HEK293 (cell line): ENCODE data around the gene PCDHA10.

ENCODE experiments used
- CTCF ChIA-PET: fragments of 350-600 bp; formaldehyde crosslinking; extraction: SDS; loops from one replicate; lab custom pipeline; 2021; ENCODE audit warnings: antibody characterized with exemption; lab: Yijun Ruan, JAX
- POLR2A ChIA-PET: fragments of 300-600 bp; formaldehyde crosslinking; extraction: SDS; loops from one replicate; lab custom pipeline; 2020; ENCODE audit warnings: antibody characterized with exemption, inconsistent platforms; lab: Yijun Ruan, JAX
- H3K27ac ChIP-seq: fragments of 200-500 bp; sonication (Bioruptor generic); 2 replicates; pipeline ENCODE4 v1.5.1; 2014; ENCODE audit warnings: low read depth, low read length, control low read depth, inconsistent platforms; ENCODE audit errors: extremely low read depth
- H3K36me3 ChIP-seq, 2 experiments: fragments of 200-500 bp in 1 of 2; sonication (Bioruptor generic) in 1 of 2; 1 replicate in 1 of 2; 2 replicates in 1 of 2; pipeline ENCODE4 v1.5.1; 2014 to 2017; ENCODE audit warnings: inconsistent platforms in 2 of 2, low read length in 2 of 2; ENCODE audit not compliant: control insufficient read depth in 2 of 2, insufficient read depth in 1 of 2
- H3K4me1 ChIP-seq: fragments of 200-500 bp; sonication (Bioruptor generic); 2 replicates; pipeline ENCODE4 v1.5.1; 2014; ENCODE audit warnings: mild to moderate bottlenecking, low read length, inconsistent platforms; ENCODE audit not compliant: control insufficient read depth, insufficient read depth
- H3K4me3 ChIP-seq: 2 replicates; pipeline ENCODE4 v1.5.1; 2011; ENCODE audit warnings: low read depth, mild to moderate bottlenecking, control low read depth, low read length, moderate library complexity
- H3K9me3 ChIP-seq: fragments of 200-500 bp; sonication (Bioruptor generic); 2 replicates; pipeline ENCODE4 v1.5.1; 2014; ENCODE audit warnings: low read depth, low read length, inconsistent platforms; ENCODE audit not compliant: control insufficient read depth, insufficient read depth
- BCL11B ChIP-seq: fragments of 450-650 bp; formaldehyde crosslinking; IDR thresholded peaks from 2 replicates; pipeline ENCODE4 v1.5.1; 2016; ENCODE audit warnings: low read depth, missing biosample characterization, missing genetic modification characterization
- GLIS1 ChIP-seq: fragments of 450-650 bp; formaldehyde crosslinking; IDR thresholded peaks from 2 replicates; pipeline ENCODE4 v1.5.1; 2016; ENCODE audit warnings: missing biosample characterization, missing genetic modification characterization
- KLF10 ChIP-seq: fragments of 450-650 bp; IDR thresholded peaks from 2 replicates; pipeline ENCODE4 v1.5.1; 2018; ENCODE audit warnings: missing biosample characterization, mild to moderate bottlenecking, missing genetic modification characterization
- KLF8 ChIP-seq: fragments of 450-650 bp; formaldehyde crosslinking; IDR thresholded peaks from 2 replicates; pipeline ENCODE4 v1.5.1; 2016; ENCODE audit warnings: missing biosample characterization, missing genetic modification characterization
- MZF1 ChIP-seq: fragments of 450-650 bp; formaldehyde crosslinking; IDR thresholded peaks from 2 replicates; pipeline ENCODE4 v1.5.1; 2017; ENCODE audit warnings: missing biosample characterization, missing genetic modification characterization, borderline replicate concordance
- PRDM4 ChIP-seq: fragments of 450-650 bp; formaldehyde crosslinking; IDR thresholded peaks from 2 replicates; pipeline ENCODE4 v1.5.1; 2017; ENCODE audit warnings: missing biosample characterization, missing genetic modification characterization
- SETDB1 ChIP-seq: IDR thresholded peaks from one replicate; pipeline ENCODE4 v1.6.1; 2017; ENCODE audit warnings: mild to moderate bottlenecking, low read length, moderate library complexity, mixed read lengths; ENCODE audit not compliant: insufficient read length
- TCF7L2 ChIP-seq: IDR thresholded peaks from 2 replicates; pipeline ENCODE4 v1.6.1; 2011; ENCODE audit warnings: low read depth, mild to moderate bottlenecking, inconsistent platforms, low read length, moderate library complexity, borderline replicate concordance
- ZBTB17 ChIP-seq: fragments of 450-650 bp; formaldehyde crosslinking; IDR thresholded peaks from 2 replicates; pipeline ENCODE4 v1.5.1; 2016; ENCODE audit warnings: missing biosample characterization, missing genetic modification characterization
- ZBTB6 ChIP-seq: fragments of 450-650 bp; formaldehyde crosslinking; IDR thresholded peaks from 2 replicates; pipeline ENCODE4 v1.5.1; 2017; ENCODE audit warnings: missing biosample characterization, missing genetic modification characterization
- ZFP3 ChIP-seq: fragments of 450-650 bp; formaldehyde crosslinking; IDR thresholded peaks from 2 replicates; pipeline ENCODE4 v1.5.1; 2016; ENCODE audit warnings: low read depth, missing biosample characterization, missing genetic modification characterization
- ZNF24 ChIP-seq: fragments of 450-650 bp; formaldehyde crosslinking; IDR thresholded peaks from 2 replicates; pipeline ENCODE4 v1.5.1; 2016; ENCODE audit warnings: missing biosample characterization, missing genetic modification characterization
- ZNF266 ChIP-seq: fragments of 450-650 bp; formaldehyde crosslinking; IDR thresholded peaks from 2 replicates; pipeline ENCODE4 v1.5.1; 2016; ENCODE audit warnings: missing biosample characterization, missing genetic modification characterization, low read depth
- ZNF335 ChIP-seq: fragments of 450-650 bp; formaldehyde crosslinking; conservative IDR thresholded peaks from 2 replicates; pipeline ENCODE4 v1.5.1; 2016; ENCODE audit warnings: missing biosample characterization, missing genetic modification characterization
- ZNF433 ChIP-seq: fragments of 450-650 bp; formaldehyde crosslinking; IDR thresholded peaks from 2 replicates; pipeline ENCODE4 v1.5.1; 2016; ENCODE audit warnings: missing biosample characterization, missing genetic modification characterization, low read depth
- ZNF600 ChIP-seq: fragments of 450-650 bp; formaldehyde crosslinking; IDR thresholded peaks from 2 replicates; pipeline ENCODE4 v1.5.1; 2016; ENCODE audit warnings: missing biosample characterization, missing genetic modification characterization
- ZNF621 ChIP-seq: fragments of 450-650 bp; formaldehyde crosslinking; IDR thresholded peaks from 2 replicates; pipeline ENCODE4 v1.5.1; 2017; ENCODE audit warnings: missing biosample characterization, missing genetic modification characterization
- ZNF623 ChIP-seq: fragments of 450-650 bp; formaldehyde crosslinking; IDR thresholded peaks from 2 replicates; pipeline ENCODE4 v1.5.1; 2016; ENCODE audit warnings: missing biosample characterization, missing genetic modification characterization
- ZNF645 ChIP-seq: fragments of 450-650 bp; formaldehyde crosslinking; IDR thresholded peaks from 2 replicates; pipeline ENCODE4; 2016; ENCODE audit warnings: missing biosample characterization, missing genetic modification characterization
- ZNF654 ChIP-seq: fragments of 450-650 bp; formaldehyde crosslinking; IDR thresholded peaks from 2 replicates; pipeline ENCODE4 v1.5.1; 2016; ENCODE audit warnings: low read depth, missing biosample characterization, missing genetic modification characterization
- ZNF777 ChIP-seq: fragments of 450-650 bp; formaldehyde crosslinking; IDR thresholded peaks from 2 replicates; pipeline ENCODE4 v1.5.1; 2017; ENCODE audit warnings: missing biosample characterization, missing genetic modification characterization, borderline replicate concordance
- TF ChIP-seq, protein P1 (sequence below): sonication (generic); formaldehyde crosslinking; IDR thresholded peaks from 2 replicates; pipeline ENCODE4 v1.8.1; 2022; ENCODE audit warnings: mild to moderate bottlenecking, moderate library complexity, missing genetic modification reagents
- TF ChIP-seq, protein P2 (sequence below): fragments of 450-650 bp; formaldehyde crosslinking; IDR thresholded peaks from 2 replicates; pipeline ENCODE4 v1.5.1; 2016; ENCODE audit warnings: missing biosample characterization, missing genetic modification characterization
- TF ChIP-seq, protein P3 (sequence below): fragments of 450-650 bp; formaldehyde crosslinking; IDR thresholded peaks from 2 replicates; pipeline ENCODE4 v1.5.1; 2016; ENCODE audit warnings: missing biosample characterization, missing genetic modification characterization

PCDHA10 gene, protein sequence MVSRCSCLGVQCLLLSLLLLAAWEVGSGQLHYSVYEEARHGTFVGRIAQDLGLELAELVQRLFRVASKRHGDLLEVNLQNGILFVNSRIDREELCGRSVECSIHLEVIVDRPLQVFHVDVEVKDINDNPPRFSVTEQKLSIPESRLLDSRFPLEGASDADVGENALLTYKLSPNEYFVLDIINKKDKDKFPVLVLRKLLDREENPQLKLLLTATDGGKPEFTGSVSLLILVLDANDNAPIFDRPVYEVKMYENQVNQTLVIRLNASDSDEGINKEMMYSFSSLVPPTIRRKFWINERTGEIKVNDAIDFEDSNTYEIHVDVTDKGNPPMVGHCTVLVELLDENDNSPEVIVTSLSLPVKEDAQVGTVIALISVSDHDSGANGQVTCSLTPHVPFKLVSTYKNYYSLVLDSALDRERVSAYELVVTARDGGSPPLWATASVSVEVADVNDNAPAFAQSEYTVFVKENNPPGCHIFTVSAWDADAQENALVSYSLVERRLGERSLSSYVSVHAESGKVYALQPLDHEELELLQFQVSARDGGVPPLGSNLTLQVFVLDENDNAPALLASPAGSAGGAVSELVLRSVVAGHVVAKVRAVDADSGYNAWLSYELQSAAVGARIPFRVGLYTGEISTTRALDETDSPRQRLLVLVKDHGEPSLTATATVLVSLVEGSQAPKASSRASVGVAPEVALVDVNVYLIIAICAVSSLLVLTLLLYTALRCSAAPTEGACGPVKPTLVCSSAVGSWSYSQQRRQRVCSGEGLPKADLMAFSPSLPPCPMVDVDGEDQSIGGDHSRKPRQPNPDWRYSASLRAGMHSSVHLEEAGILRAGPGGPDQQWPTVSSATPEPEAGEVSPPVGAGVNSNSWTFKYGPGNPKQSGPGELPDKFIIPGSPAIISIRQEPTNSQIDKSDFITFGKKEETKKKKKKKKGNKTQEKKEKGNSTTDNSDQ

GRCh38 chr5:140855772-140856674, at the start of gene PCDHA10:
PCDHA10 (plus strand) TSS chr5:140855897; CDS start chr5:140856049, 152 bp downstream.
- H3K36me3 ChIP-seq: no peaks in the 10 kb centered on the region
- ChIA-PET CTCF (interaction anchor here (0.6 to 2.0 kb wide), 21 partner anchors 9 to 658 kb away, joined by 3 to 20 read pairs (median 4); partner anchors contain the start of genes PCDHA11, PCDHA12 and PCDHA13), POLR2A (no interaction called here)
- no peaks in the 10 kb centered on the region; the same call in none of the 2 replicates for H3K9me3 ChIP-seq
- no peak within 1 kb of the TSS for H3K27ac ChIP-seq
- no peaks in the 10 kb centered on the region for H3K4me1 ChIP-seq
- TF ChIP-seq PRDM4 (tag by site-specific recombination) (no peak), MZF1 (tag by site-specific recombination) (no peak), ZNF654 (tag by site-specific recombination) (peak; percentile 63), ZNF433 (tag by site-specific recombination) (no peak), ZNF623 (tag by site-specific recombination) (no peak), TCF7L2 (no peak), SETDB1 (no peak), KLF8 (tag by site-specific recombination) (no peak), ZNF600 (tag by site-specific recombination) (0 out of 2 replicates have a peak, but pooled peaks have one; percentile 22), ZNF335 (tag by site-specific recombination) (peak; percentile 57; the same call in 1 of the 2 replicates), ZNF266 (tag by site-specific recombination) (no peak), ZNF645 (tag by site-specific recombination) (no peak), ZNF777 (tag by site-specific recombination) (no peak), ZBTB6 (no peak), BCL11B (tag by site-specific recombination) (no peak), ZBTB17 (peak; percentile 48), ZNF621 (tag by site-specific recombination) (no peak), GLIS1 (tag by site-specific recombination) (peak; percentile 50; the same call in 1 of the 2 replicates), KLF10 (tag by site-specific recombination) (no peak), ZFP3 (tag by site-specific recombination) (no peak), ZNF24 (no peak)
- TF ChIP-seq, protein P1, sequence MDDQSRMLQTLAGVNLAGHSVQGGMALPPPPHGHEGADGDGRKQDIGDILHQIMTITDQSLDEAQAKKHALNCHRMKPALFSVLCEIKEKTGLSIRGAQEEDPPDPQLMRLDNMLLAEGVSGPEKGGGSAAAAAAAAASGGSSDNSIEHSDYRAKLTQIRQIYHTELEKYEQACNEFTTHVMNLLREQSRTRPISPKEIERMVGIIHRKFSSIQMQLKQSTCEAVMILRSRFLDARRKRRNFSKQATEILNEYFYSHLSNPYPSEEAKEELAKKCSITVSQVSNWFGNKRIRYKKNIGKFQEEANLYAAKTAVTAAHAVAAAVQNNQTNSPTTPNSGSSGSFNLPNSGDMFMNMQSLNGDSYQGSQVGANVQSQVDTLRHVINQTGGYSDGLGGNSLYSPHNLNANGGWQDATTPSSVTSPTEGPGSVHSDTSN (CRISPR knock-in tag): no peak
- TF ChIP-seq, protein P2, sequence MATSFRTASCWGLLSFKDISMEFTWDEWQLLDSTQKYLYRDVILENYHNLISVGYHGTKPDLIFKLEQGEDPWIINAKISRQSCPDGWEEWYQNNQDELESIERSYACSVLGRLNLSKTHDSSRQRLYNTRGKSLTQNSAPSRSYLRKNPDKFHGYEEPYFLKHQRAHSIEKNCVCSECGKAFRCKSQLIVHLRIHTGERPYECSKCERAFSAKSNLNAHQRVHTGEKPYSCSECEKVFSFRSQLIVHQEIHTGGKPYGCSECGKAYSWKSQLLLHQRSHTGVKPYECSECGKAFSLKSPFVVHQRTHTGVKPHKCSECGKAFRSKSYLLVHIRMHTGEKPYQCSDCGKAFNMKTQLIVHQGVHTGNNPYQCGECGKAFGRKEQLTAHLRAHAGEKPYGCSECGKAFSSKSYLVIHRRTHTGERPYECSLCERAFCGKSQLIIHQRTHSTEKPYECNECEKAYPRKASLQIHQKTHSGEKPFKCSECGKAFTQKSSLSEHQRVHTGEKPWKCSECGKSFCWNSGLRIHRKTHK: no peak
- TF ChIP-seq, protein P3, sequence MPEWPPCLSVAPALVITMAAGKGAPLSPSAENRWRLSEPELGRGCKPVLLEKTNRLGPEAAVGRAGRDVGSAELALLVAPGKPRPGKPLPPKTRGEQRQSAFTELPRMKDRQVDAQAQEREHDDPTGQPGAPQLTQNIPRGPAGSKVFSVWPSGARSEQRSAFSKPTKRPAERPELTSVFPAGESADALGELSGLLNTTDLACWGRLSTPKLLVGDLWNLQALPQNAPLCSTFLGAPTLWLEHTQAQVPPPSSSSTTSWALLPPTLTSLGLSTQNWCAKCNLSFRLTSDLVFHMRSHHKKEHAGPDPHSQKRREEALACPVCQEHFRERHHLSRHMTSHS (tag by site-specific recombination): no peak
- peak within 1 kb of the TSS; percentile 10 for H3K4me3 ChIP-seq
